Amygdala (tissue), 56 donors: ENCODE results near the gene ITSN1.
"Not testable (repeated sequence)": the region's sequence is repeated elsewhere in the genome, so short reads cannot be mapped to it uniquely, and the experiment has no call there.

Experiments
- DNase-seq, 56 donors: peaks; one replicate each; lab custom pipeline; 2025; lab: John Stamatoyannopoulos, UW

The ITSN1 gene

GRCh38 chr21:33762803-33763581, 120.7 kb downstream of the ITSN1 start:
- DNase-seq: no peak

GRCh38 chr21:33763582-33763899, 121.2 kb downstream of the ITSN1 start:
- no peak for DNase-seq

GRCh38 chr21:33767236-33767635, 124.9 kb downstream of the ITSN1 start:
- DNase-seq: no peak

- DNase-seq: no peak
These were observed 125.7 kb downstream of the ITSN1 start for GRCh38 chr21:33767960-33768359.

- no peak for DNase-seq
These were observed 126.8 kb downstream of the ITSN1 start for GRCh38 chr21:33769057-33769456.

GRCh38 chr21:33770542-33770941, 128.2 kb downstream of the ITSN1 start:
- no peak for DNase-seq

DNA sequence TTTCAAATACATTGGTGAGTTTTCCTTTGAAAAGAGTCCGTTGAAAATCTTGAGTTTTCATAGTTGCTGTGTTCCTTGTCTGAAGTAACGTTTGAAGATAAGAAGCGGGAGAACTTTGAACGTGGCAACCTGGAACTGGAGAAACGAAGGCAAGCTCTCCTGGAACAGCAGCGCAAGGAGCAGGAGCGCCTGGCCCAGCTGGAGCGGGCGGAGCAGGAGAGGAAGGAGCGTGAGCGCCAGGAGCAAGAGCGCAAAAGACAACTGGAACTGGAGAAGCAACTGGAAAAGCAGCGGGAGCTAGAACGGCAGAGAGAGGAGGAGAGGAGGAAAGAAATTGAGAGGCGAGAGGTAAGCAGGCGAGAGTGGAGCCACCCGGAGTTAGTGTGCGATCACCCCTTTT, 129.7 kb downstream of the ITSN1 start:
- no peak for DNase-seq

GRCh38 chr21:33774551-33774950, 132.2 kb downstream of the ITSN1 start:
- no peak for DNase-seq

DNA sequence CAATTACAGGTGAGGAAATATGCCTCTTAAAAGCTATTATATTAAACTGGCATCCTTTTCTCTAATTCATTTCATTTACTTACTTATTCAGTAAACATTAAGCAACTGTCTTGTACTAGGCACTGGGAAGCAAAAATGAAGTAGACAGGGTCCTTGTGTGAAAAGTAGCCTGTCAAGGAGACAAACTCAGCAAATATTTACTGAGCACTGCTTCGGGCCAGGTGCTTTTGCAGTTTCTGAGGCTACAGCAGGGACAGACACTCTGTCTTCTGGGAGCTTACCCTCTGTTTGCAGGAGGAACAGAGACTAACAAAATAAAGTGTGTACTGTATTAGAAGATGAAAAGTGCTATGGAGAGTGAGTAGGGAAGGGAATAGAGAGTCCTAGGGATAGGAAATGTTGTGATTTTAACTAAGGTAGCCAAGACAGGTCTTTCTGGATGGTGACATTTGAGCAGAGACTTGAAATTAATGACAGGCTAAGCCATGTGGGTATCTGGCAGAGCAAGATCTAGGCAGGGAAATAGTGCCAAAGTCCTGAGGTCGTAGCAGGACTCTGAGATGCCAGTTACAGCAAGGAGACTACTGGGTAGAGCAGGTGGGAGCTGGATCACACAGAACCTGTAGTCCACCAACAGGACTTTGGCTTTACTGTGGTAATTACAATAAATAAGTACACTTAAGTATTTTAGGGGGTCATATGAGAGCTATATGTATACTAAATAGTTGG, 133.0 kb downstream of the ITSN1 start:
- no peak for DNase-seq

- no peak for DNase-seq
These were observed 138.3 kb downstream of the ITSN1 start for GRCh38 chr21:33780631-33781030.

DNA sequence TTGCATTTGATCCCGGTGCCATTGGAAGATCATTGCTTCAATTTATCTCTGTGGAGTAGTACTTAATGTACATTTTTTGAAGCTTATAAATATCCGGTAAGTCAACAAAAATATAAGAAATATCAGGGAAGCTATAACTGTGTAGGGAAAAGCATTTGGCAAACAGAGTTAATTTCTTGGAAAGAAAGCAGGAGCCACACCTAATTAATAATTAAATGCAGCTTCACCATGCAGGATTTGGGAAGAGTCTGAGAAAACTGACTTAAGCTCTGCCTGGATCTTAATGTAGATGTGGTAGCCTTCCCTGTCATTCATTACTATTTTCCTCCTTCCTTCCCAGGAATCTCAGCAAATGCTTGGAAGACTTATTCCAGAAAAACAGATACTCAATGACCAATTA, 138.8 kb downstream of the ITSN1 start:
- no peak for DNase-seq

DNA sequence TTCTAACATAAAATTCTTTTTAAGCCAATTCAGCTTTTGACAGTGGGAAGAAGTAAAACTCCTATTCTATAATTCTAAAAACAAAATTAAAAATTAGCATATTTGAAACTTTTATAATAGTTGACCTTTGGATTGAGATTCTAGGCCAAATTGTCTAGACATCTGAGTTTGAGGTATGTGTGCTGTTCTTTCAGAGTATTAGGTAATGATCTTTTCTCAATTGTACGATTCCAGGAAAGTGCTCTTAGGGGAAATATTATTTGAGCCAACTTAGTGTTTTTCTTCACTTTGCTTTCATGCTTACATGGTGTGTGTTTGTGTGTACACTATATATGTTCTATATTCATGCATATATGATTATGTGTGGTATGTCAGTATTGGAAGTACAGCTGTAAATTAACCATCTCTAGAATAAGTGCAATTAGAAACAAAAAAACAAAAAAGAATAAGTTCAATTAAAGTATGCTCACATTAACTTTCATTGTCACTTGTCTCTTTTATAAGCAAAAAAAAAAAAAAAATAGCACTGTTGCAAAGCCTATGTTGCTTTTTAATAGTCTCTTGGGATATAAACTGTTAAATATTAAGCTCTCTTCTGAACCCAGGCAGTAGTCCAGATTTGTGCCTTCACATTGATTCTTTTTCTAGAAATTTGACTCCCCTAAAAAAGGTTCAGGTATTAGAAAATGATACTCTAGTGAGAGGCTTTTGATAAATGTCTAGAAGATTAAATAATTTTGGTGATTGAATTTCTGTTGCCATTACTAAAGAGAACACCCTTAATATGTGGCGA, 141.1 kb downstream of the ITSN1 start:
- no peak for DNase-seq

DNA sequence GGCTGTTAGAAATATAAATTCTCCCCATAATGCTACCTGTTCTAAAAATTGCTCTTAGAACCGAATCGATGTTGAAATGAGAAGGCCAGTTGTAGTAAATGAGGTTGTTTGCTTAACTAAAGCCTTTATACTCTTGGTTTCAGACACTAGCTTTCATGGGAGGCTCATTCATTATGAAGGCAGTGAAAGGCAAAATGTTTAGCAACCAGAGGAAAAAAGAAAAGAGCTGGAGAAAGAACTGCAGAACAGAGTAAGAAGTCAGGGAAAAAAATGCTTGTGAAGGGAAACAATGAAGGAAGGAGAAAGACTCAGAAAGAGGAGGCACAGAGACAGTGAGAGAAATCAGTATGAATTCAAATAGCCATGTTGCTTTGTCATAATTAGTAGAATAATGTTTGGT, 145.1 kb downstream of the ITSN1 start:
- DNase-seq: no peak

GRCh38 chr21:33788438-33788837, 146.1 kb downstream of the ITSN1 start:
- not testable (repeated sequence) for DNase-seq

- DNase-seq: no peak
These were observed 147.4 kb downstream of the ITSN1 start for GRCh38 chr21:33789697-33790096.

- no peak for DNase-seq
These were observed 148.8 kb downstream of the ITSN1 start for GRCh38 chr21:33791073-33791472.

GRCh38 chr21:33794596-33794995, 152.3 kb downstream of the ITSN1 start:
- no peak for DNase-seq

DNA sequence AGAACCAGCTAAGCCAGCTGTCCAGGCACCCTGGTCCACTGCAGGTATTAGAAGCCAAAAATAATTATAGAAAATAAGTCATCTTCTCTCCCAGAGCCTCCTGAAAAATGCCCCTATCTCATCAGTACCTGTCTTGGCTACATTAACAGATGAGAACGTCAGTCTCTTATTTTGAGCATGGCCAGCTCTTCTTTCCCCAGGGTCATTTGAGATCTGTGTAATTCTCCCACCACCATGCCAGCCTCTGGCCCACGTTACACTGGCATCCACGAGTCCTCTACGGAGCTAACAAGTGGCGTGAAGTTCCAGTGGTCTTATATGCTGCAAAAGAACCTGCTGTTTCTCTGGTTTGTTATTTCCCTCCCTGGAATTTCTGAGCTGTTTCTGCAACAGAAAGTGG, 155.3 kb downstream of the ITSN1 start:
- no peak for DNase-seq

DNA sequence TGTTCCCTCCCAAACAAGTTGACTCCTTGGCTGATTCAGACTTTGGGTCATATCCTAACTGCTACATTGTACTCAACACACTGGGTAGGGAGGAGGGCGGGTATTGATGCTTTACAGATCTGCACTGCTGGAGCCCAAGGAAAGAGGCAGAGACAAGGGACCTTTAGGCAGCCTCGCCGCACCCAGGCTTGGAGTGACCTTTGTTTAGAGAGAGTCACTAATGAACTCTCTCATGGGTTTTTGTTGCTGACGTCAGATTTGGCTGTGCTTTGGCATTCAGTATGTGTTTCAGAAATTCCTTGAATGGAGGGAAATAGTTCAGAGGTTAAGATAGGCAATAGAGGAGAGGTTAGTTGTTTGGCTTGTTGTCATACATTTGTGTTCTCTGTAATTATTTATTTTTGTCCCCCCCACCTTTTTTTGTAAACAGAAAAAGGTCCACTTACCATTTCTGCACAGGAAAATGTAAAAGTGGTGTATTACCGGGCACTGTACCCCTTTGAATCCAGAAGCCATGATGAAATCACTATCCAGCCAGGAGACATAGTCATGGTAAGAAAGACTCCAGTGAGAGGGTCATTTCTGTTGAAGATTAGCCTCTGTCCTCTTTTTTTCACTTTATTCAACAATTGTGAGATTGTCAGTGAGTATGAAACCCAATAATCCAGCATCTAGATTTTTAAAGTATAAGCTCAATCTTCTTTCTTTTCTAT, 157.2 kb downstream of the ITSN1 start:
- no peak for DNase-seq

- DNase-seq: no peak
These were observed 158.6 kb downstream of the ITSN1 start for GRCh38 chr21:33800753-33801423.
